Left hindlimb (tissue), 1 donor: ENCODE results near the gene AGBL1.

ENCODE experiments used
- DNase-seq: peaks from one replicate; pipeline ENCODE4 v3.0.0-alpha.2; 2018

Gene AGBL1

DNA sequence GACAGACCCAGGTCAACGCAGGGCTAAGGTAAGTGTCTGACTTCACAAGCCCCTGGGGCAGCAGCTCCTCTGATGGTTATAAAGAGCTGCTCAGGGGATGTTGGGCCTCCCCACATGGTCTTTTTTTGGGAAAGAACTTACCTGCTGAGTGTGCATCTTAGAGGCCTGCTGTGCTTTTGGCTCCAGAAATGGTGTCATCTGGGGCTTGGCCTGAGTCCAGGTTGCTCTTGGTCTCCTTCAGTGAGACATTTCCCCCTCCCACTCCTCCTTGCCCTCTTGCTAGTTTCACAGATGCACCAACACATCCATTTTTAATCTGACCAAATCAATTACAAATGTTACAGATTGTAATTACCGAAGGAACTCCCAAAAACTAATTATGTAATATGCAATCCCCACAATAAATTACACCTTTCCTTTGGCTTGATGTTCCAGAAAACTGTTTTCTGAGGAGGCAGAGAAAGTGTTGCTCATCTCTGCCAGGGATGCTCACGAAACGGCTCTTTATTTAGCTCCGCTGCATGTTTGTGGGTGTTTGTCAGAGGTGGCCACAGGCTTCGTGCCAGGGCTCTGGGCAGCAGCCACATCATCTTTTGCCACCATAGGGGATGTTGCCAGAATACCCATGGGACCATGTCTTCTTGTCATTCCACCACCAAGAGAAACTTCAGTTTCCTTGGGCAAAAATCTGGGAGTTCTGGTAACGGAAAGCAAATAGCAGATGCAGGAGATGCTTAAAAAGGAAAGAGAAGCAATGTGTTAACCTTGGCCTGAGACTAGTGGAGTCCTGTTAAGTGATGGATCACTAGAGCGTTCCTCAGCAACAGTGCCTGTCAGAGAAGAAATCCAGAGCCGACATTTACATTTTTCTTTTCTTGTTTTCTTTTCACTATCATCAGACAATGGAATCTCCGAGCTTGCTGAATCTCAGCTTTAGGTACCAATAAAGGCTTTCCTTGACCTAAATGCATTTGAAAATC lies 799.9 kb downstream of the AGBL1 start:
- no peak for DNase-seq

DNA sequence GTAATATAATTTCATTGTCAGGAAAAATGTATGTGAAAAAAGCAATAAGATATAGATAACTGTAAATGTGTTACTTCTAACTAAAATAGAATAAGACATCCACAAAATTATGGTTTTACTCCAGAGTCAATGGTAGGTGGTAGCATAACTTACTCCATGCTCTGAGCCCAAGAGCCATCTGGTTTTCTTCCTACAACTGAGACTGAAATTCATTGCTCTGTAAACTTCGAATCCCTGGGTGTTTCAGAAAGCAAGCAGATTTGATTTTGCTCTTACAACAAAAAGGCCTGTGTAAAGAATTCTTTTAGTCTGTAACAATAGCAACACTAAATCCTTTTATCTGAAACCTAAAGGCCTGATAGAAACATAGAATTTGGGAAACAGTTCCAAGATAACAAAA lies 805.9 kb downstream of the AGBL1 start:
- DNase-seq, result no peak

DNA sequence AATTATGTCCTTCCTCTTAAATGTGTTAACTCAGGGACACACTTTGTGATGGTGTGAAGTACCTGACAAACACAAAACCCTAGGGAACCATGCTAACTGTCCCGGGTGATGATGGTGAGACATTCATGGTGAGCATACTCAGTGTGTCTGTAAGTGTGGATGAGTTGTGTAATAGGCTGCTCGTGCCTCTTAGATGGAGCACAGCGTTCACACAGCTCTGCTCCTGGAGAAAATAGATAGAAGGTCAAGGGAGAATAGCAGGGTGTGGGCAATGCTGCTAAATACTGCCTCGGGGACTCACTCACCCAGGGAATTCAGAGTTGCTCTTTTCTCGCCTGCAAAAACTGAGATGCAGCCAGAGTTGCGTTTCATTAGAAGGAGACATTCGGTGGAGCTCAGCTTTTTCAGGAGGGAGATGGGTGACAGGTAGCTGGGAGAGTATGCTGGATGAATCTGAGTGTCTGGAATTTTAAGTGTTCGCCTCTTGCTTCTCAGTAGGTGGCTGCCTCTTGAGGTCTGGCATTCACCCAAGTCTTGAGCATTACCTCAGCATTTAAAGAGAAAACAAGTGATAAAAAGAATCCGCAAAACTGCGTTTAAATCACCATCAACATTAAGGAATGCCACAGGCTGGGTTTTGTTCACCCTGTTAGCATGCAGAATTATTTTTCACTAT lies 813.2 kb downstream of the AGBL1 start:
- DNase-seq, result no peak

DNA sequence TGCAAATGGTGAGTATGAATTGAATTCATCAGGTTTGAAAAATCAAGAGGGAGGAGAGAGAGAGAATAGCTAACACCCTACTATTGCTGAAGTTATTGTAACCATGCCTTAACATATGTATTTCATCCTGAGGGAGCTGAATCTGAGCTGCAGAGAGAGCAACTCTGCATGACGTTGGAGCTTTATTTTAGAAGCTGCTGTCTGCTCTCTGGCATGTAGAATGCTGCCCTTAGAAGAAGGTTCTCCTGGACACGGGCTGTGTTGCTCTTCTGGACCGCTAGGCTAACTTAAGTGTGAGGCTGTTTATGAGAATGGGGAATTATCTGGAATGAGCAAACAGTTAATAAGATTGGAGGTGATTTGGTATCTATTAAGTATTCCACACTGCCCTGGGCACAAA lies 814.6 kb downstream of the AGBL1 start:
- no peak for DNase-seq

DNA sequence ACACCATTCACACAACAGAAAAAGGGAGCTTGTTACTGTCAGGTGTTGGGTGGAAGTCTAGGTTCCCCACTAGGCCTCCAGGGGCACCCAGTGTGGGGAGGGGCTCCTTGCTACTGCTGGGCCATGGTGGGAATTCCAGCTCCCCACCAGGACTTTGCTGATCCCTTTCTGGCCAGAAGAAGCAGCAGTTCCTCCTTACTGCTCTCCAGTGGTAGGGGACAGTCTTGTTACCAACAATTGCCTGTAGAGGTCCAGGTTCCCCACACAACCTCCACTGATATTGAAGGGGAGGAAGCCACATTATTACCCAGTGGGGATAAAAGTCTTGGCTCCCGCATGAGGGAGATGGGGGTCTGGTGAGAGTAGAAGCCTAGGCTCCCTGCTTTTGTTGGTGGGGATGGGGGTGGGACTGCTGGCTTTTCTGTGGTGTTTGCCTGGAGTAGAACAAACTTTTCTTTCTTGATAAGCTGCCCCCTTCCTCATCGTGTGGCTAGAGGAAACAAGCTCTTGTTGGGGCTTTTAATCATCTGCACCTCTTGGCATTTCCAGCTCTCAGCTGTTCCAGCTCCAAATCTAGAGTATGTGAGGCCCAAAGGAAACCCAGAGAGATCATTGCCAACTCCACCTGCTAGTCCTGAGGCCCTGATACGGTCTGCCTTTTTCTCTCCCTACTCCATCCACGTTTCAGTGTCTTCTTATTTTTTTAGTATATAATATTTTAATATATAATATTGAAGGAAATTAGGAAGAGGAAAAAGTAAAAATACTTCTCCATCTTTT lies 824.2 kb downstream of the AGBL1 start:
- DNase-seq, result no peak

DNA sequence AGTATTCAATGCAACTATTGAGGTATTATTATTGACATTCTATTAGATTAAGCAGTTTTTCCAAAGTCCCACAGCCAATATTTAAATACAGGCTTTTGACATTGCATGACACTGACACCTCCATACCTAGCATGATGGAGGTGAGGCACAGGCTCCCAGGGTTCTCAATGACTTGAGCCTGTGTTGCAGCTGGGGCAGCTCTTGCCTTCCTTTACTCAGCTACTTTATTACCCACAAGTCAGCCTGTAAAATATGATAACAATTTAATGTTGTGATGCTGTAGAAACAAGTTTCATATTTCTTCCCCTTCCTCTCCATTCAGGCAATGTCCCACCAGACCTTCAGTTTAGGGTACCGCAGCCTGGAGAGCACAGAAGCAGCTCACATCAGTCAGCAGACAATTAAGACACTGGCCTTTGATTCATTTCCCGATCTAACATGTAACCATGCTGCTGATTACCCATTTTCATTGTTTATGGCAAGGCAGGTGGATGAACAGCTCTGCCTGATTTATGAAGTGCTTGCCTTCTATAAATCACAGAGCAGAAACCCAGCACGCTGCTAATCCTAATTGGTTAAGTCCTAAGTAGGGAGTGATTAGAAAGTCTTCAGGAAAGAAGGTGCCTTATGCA lies 826.1 kb downstream of the AGBL1 start:
- no peak for DNase-seq

DNA sequence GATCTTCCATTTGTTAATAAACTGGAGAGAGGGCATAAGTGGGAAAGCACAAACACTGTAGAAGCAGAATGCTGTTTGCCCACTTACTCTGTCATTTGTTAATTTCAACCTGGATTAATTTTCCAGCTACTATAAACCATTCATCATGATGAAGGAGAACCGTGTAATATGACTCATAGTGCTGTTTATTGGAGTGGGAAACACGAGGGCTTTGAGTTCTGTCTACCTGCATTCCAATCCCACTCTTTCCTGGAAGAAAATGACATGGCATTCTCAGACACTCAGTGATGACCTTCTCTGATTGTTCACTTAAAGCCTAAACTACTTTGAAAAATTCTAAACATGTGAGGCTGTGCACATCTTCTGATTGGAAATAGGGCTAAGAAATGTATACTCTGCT lies 826.7 kb downstream of the AGBL1 start:
- no peak for DNase-seq

DNA sequence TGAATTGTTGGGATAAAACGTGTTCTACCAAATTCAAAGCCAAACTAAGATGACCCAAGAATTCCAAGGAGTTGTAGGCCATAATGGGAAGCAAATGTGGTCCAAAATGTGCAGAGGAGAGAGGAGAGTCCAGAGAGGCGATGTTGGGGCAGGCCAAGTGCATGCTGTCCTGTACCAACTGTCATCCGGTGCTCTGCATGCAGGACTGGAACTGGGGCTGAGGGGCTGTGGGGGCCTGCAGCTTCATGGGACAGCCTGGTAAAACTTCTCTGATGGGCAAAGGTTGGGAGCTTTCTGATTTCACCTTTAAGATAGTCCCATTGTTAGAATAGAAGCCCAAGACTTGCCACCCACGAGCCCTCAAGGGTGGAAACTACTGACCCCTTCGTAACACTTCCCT lies 831.4 kb downstream of the AGBL1 start:
- DNase-seq, result no peak

DNA sequence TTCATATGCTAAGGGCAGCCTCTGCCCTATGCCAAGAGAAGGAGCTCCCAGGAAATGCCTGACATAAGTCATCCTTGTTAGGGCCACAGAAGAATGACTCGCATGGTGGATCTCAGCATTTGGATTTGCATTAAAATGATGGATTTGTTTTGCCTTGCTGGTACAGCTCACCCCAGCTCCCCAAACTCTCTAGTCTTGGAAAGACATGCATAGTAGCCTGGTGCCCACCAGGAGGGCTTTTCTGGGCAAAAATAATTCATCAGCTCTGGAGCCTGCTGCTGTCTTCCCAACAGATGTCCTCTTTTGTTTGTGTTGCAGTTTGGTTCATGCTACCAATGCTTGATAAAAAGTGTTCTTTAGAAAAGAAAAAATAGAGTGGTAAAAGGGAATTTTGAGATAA lies 833.0 kb downstream of the AGBL1 start:
- DNase-seq, result no peak

DNA sequence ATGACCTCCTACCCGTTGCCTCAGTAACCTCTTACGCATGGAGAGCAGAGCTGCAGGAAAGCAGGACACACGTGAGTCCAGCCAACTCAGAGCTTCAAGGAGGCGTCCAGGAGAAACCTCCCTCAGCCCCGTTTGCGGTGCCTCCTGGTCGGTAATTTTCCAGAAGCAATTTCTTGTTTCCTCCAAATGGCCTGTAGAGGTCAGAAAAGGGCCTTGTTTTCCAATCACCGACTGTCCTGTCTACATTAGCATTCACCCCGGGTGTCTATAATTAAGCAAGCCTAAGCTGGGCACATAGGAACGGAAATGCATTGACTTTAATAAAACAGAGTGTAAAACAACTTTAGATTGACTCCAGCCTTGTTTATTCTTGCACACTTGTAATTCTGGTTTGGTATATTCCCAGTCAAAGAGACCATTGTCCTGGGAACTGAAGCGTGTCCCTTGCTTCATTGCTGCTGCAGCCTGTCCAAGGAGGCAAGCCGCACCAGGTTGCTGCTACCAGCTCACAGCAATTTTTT lies 836.2 kb downstream of the AGBL1 start:
- no peak for DNase-seq

DNA sequence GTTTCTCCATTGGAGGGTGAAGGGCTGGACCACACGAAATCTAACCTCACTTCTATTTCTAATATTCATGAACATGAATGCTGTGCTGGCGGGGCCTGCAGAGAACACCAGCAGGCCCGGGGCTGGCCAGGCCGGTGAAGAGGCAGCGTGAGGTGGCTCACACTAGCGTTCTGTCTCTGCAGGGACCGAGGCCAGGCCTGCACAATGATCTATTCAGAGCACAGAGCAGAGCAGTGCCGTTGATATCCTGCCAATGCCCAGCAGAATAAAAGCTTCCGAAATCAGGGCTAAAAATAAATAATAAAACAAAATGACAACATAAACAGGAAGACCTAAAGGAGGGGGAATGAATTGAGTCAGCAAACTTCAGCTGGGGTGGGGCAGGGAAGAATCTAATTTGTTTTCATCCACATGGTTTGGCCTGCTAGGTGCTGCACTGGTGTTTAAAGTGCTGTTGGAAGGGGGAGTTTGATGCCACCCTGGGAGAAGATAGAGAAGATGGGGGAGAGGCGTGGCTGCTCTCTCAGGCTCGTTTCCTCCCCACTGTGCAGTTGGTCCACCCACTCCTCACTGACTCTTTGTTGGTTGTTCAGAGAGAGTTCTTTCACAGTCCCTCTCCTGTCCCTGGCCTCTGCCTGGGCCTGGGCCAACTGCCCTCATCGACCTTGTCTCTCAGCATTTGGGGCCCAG lies 837.1 kb downstream of the AGBL1 start:
- no peak for DNase-seq

DNA sequence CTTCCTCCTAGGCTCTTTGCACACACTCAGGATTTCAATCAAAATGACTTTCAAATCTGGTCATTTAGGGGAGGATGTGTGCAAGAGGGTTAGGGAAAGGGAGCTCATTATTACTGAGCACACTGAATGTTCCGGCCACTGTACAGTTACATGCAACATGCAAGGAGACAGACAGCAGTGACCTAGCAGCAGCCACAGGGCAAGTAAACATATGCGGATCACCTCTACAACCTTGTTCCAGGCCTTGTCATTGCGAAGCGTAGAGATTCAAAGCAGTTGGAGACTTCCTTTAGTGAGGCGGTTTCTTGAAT lies 837.6 kb downstream of the AGBL1 start:
- DNase-seq, result no peak

DNA sequence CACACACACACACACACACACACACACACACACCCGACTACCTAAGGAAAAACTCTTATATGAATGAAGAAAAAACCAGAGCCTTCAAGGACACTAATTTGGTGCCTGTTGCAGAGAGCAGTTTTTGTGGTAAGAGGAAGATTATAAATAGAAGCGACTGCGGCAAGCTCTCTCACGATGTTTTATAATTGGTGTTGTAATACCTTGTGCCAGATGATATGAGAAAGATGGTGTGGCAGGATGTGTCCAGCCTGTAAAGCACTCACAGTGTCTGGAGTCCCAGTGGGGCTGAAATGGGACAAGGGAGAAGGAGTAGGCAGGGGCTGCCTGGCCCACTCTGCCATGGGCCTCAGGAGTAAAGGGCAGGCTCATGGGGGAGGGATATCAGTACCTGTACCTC lies 839.9 kb downstream of the AGBL1 start:
- DNase-seq, result no peak

DNA sequence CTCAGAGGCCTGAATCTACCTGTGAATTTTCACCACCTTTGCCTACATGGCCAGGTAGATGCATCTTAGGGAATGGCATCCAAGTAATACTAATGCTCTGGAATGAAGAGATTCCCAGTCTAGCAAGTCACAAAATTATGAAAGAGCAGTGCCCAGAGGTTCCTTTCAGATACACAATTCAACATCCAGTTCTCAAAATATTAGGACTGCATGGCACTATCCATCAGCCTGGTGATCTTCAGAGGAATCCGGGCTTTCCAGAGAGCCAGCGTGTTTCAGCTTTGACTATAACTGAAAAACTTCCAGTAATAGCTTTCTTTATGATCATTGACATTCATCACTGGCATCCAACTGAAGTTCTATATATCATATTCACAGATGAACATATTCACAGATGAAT lies 849.8 kb downstream of the AGBL1 start:
- DNase-seq, result no peak

DNA sequence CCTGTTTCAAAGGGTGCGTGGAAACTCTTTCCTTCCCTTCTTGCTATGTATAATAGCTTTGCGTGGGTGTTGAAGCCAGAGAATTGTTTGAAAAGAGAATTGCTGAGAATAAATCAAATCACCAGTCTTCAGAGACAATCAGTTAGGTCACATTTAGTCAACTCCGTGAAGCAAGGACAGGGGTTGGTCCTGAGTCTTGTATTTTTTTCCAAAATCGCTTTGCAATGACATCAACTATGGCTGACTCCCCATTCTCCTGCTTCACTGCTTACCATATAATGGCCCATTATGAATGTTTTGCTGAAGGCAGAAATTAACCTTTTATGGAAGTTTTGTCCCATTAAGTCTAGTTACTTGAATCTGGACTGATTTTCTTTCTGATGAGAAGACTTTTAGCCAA lies 852.8 kb downstream of the AGBL1 start:
- no peak for DNase-seq

DNA sequence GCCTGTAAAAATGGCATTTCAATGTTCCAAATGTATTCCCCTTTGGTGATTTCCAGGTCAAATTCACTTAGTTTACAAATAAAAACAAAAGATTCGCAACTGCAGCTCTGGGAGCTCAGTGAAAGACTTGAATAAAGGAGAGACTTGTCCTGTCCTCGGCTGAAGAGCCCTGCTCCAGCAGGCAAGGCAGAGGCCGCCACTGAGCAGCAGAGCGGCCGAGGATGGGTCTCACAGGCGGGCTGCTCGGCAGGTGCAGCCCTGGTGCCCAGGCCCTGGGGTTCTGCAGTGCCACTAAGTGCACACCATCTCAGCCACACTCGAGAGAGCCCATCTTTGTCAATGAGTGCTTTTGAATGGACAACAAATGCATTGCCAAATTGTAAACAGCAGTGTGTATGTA lies 856.2 kb downstream of the AGBL1 start:
- DNase-seq, result no peak

DNA sequence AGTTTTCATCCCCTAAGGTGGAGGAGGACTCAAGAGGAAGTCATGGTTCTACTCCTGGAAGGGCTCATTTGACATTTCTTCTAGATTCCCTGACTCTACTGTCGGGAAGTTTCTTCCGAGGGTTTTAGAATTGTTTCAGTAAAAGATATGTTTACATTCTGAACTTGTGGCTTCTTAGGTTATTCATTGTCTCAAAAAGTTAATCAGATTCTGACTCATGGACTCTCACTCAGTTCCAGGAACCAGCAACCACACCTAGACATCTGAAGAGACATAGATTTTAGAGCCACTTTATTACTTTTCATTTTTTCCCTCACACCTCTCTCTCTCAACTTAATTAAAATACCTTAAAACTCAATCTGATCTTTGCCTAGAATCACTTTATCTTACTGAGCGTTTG lies 862.6 kb downstream of the AGBL1 start:
- DNase-seq, result no peak

DNA sequence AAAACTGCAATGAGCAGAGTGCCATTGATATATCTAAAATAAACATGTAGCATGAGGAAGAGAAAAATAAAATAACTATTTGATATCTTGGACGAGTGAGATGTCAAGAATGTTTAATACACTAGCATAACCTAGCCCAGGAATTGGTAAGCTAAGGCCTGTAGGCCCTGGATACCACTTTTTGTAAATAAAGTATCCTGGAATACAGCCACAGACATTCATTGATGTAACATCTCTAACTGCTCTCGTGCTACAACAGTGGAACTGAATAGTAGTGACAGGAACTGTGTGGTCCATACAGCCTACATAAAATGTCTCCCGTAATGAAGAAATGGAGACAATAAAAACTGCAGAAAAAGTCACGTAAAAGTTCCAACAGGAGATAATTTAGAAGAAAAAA lies 869.0 kb downstream of the AGBL1 start:
- DNase-seq, result no peak

DNA sequence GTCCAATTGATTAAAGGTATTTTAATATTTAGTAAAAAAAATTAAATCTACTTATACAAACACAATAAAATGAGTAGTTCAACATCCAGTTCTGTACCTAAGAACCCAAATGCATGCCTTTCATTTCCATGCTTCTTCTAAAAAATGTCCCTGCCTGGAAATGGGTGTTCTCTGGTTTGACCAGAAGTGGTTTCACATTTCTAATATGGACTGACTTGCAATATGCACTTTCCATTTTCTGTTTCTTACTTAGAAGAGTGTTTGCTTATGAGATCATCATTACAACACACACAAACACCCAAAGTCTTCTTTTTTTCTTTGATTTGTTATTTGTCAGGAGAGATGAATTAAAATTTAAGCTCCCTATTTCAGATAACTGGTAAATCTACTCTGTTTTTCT lies 879.6 kb downstream of the AGBL1 start:
- DNase-seq, result no peak

DNA sequence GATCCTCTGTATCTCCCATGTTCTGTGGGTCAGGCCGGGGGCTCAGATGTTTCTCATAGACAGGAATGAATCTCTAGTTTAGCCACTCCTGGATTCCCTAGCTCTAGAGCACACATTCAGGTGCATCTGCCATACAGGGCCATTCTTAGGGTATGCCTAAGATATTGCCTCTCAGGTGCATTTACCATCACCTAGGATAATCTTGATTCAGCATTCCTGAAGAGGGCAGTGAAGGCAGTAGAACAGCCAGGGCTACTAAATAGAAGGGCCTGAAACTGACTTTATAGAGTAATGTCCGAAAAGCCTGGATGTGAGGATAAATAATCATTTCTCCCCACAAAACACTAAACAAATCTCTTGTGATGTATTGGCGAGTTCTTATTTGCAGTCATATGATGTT lies 882.0 kb downstream of the AGBL1 start:
- no peak for DNase-seq

DNA sequence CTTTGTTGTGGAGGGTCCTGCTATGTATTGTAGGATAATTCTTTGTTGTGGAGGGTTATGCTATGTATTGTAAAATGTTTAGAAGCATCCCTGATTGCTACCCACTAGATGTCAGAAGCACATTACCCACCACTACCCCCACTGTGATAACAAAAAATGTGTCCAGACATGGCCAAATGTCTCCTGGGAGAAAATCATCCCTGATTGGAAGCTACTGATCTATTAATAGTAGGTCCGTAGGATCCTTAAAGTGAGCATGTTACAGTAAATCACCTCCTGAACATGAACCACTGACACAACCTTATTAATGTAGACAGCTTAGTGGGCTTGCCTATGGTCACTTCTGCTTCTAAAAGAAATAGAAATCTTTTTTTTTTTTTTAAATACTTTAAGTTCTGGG lies 884.6 kb downstream of the AGBL1 start:
- no peak for DNase-seq

DNA sequence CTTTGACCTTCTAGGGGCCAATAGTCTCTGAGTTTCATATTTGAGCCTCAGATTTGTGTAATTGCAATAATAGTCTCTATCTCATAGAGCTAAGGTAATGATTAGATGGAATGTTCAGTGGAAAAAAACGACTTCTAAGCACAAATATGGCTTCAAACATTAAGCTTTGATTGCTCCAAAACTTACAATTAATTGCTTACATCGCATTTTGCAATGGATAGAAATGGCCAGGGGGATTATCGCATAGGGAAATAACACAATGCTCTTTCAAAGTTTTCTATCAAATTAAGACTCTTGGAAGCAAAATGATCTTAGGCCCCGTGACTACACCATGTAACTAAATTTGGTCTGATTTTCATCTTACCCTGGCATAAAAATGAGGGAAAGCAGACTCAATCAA lies 888.6 kb downstream of the AGBL1 start:
- no peak for DNase-seq
